ENCODE measurements around the gene SLC44A1. TPM values are rescaled to one million over a fixed set of nuclear protein-coding genes. Genes with fewer than 3 reads are reported as not detected.

SLC44A1 gene
- total RNA-seq, 1 donor from 2014 or later = 49.5 TPM

- ATAC-seq = no peak
Measured at GRCh38 chr9:105306351-105307140, 62.1 kb downstream of the SLC44A1 start.

GRCh38 chr9:105307591-105308130 lies 63.2 kb downstream of the SLC44A1 start:
- no peak for ATAC-seq

- no peak for ATAC-seq
Measured at GRCh38 chr9:105308461-105309341, 64.2 kb downstream of the SLC44A1 start.

- no peak for ATAC-seq
Measured at GRCh38 chr9:105309531-105309931, 65.1 kb downstream of the SLC44A1 start.

DNA sequence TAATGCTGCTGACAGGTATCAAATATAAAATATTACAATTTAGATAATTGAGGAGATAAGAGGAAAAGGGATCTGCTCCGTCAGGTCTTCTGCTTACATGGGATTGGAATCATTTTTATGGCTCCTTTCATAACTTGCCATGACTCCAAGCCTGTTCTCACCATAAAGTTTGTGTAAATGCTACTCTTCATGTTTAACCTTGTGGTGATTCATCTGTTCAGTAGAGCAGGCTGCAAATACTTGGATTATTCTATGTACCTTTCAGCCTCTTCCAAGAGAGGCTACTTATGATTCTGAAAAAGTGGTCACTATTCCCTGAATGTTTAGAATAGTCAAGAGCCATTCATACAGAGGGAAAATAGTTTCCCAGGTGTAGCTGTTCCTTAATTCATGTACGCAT lies 66.9 kb downstream of the SLC44A1 start:
- ATAC-seq = no peak

GRCh38 chr9:105313238-105313637 lies 68.8 kb downstream of the SLC44A1 start:
- no peak for ATAC-seq

GRCh38 chr9:105316703-105317102 lies 72.3 kb downstream of the SLC44A1 start:
- ATAC-seq = no peak

GRCh38 chr9:105318729-105319191 lies 74.3 kb downstream of the SLC44A1 start:
- ATAC-seq = no peak

GRCh38 chr9:105319202-105319813 lies 74.9 kb downstream of the SLC44A1 start:
- no peak for ATAC-seq

- no peak for ATAC-seq
Measured at GRCh38 chr9:105320568-105320967, 76.1 kb downstream of the SLC44A1 start.

DNA sequence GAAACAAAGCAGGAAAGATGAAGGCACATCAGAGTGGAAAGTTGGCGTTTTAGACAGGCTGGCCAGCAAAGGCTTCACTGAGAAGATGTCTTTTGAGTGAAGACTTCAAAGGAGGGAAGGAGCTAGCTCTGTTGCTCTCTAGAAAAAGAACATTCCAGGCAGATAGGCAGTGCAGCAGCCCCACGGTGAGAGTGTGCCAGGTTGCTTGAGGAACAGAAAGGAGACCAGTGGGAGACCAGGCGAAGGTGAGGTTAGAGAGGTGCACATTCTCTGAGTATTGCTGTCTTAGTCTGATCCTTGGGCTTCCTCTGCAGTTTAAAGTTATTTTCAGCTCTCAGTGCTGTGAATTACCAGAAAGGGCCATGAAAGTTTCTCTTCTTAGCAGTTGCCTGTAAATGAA lies 83.8 kb downstream of the SLC44A1 start:
- ATAC-seq = no peak

- no peak for ATAC-seq
Measured at GRCh38 chr9:105328872-105329718, 84.6 kb downstream of the SLC44A1 start.

GRCh38 chr9:105329719-105330062 lies 85.2 kb downstream of the SLC44A1 start:
- ATAC-seq = no peak

DNA sequence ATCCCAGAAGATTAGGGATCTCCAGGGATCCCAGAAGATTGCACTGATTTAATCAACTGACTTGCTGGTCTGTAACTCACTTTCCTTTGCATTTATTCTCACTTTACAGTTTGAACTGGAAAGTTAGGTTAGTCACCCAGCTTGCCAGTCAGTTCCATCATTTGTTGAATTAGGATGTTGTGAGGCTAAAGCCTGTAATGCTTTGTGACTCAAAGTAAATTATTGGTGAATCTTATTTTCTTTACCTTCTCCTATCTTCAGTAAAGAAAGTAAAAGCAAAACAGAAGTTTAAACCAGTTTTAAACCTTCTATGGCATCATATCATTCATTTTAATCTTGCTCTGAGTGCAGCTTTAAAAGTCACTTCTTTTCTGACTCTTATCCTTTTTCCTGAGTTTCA lies 85.8 kb downstream of the SLC44A1 start:
- peak; percentile 23 for ATAC-seq

- ATAC-seq = no peak
Measured at GRCh38 chr9:105330755-105331154, 86.3 kb downstream of the SLC44A1 start.

- ATAC-seq = no peak
Measured at GRCh38 chr9:105331160-105331559, 86.7 kb downstream of the SLC44A1 start.

DNA sequence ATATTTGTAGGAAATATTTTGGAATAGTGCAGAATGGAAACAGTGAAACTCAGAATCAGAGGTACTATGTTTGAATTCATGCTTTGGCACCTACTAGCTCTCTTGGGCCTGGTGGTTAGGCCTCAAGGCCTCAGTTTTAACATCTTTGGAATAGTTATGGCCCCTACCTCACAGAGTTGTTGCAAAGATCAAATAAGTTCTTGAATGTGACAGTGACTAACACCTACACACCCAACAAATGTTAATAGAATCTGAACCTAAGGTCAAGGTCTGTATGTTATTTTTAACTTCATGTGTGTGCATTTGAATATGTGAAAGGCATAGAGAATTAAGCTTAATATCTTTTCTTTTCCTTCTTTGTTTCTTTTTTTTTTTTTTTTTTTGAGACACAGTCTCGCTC lies 87.3 kb downstream of the SLC44A1 start:
- ATAC-seq = no peak

DNA sequence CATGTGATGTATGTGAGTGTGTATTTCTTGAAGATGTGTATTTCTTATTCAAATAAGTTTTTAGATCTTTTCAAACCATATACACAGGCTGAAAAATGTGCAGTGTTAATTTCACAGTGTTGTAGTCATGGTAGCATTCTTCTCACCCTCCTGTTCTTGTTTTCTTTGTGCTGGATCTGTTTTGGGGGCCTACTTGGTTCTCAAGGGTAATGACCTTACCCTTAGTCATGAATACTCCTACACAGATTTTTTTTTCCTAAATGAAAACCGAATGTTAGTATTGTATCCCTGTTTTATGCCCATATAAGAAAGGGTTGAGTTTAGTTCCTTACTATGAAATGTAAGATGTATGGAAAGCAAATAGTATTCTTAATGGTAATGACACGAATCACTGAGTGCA lies 88.0 kb downstream of the SLC44A1 start:
- ATAC-seq = no peak

- ATAC-seq = no peak
Measured at GRCh38 chr9:105333076-105333475, 88.6 kb downstream of the SLC44A1 start.

DNA sequence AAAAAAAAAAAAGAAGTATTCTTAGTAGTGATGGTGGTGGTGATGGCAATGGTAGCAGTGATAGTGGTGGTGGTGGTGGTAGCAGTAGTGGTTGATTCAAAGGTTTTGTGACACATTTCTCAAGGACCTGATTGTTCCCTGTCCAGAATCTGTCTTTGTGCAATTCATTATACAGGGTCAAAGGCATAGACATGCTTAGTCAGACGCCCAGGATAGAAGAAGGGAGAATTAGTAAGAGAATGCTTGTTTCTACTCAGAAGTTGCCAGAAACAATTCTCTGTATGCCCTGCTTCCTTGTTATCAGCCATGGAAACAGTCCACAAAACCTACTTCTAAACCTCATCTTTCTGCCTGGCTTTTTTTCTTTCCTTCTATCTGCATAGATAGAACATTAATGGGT lies 89.4 kb downstream of the SLC44A1 start:
- no peak for ATAC-seq

- no peak for ATAC-seq
Measured at GRCh38 chr9:105338308-105338707, 93.9 kb downstream of the SLC44A1 start.

- no peak for ATAC-seq
Measured at GRCh38 chr9:105339849-105340248, 95.4 kb downstream of the SLC44A1 start.

All from esophagus mucosa (tissue), 1 donor.